ENCODE results near the gene DAPL1.

- TF ChIP-seq FOXM1 (IDR thresholded peaks at IDR 0.05; ENCODE audit: borderline replicate concordance) (no peak), ARNT (IDR thresholded peaks at IDR 0.05) (no peak), FOXA1 (IDR thresholded peaks at IDR 0.05) (no peak), FOXK2 (IDR thresholded peaks at IDR 0.05) (no peak), BHLHE40 (IDR thresholded peaks at IDR 0.05; ENCODE audit: borderline replicate concordance) (no peak), NFRKB (IDR thresholded peaks at IDR 0.05) (no peak)
These were observed 12.5 kb upstream of the DAPL1 start for GRCh38 chr2:158782616-158783015.

Measured in HEK293T (cell line).